Measurements from ENCODE around the gene RFC3.
A peak's percentile ranks its signal among the peaks of the same experiment; 100 is the strongest.
"Not testable (repeated sequence)": the region's sequence is repeated elsewhere in the genome, so short reads cannot be mapped to it uniquely, and the experiment has no call there.

The RFC3 gene

DNA sequence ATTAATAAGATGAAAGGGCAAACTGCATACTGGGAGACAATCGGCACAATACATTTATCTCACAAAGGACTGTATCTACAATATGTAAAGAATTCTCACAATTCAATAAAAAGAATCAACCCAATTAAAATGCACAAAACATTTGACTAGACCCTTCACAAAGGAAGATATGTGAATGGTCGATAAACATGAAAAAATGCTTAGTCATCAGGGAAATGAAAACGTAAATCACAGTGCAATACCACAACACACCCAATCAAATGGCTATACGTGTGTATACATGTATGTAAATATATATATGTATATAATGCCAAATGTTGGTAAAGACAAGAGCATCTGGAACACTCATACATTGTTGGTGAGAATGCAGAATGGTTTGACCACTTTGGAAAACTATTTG, 21.9 kb upstream of the RFC3 start:
- H3K9me3 Mint-ChIP-seq (ENCODE audit: low read depth): no peaks in the 10 kb centered on the region
- no peaks in the 10 kb centered on the region for H3K4me1 Mint-ChIP-seq (ENCODE audit: low read depth)
- no peak overlapping the region for H3K27ac Mint-ChIP-seq
- H3K4me3 Mint-ChIP-seq: no peak overlapping the region
- no peaks in the 10 kb centered on the region for H3K36me3 Mint-ChIP-seq
- peaks cover 5% of the 10 kb centered on the region for H3K27me3 Mint-ChIP-seq

GRCh38 chr13:33797622-33798021, 20.3 kb upstream of the RFC3 start:
- Mint-ChIP-seq H3K27me3 (peaks cover 5% of the 10 kb centered on the region), H3K27ac (no peak overlapping the region), H3K9me3 (ENCODE audit: low read depth) (no peaks in the 10 kb centered on the region), H3K36me3 (no peaks in the 10 kb centered on the region), H3K4me3 (no peak overlapping the region), H3K4me1 (ENCODE audit: low read depth) (no peaks in the 10 kb centered on the region)

GRCh38 chr13:33798023-33798422, 19.9 kb upstream of the RFC3 start:
- Mint-ChIP-seq H3K27ac (no peak overlapping the region), H3K4me1 (ENCODE audit: low read depth) (no peaks in the 10 kb centered on the region), H3K36me3 (no peaks in the 10 kb centered on the region), H3K9me3 (ENCODE audit: low read depth) (no peaks in the 10 kb centered on the region), H3K4me3 (no peak overlapping the region), H3K27me3 (peaks cover 5% of the 10 kb centered on the region)

DNA sequence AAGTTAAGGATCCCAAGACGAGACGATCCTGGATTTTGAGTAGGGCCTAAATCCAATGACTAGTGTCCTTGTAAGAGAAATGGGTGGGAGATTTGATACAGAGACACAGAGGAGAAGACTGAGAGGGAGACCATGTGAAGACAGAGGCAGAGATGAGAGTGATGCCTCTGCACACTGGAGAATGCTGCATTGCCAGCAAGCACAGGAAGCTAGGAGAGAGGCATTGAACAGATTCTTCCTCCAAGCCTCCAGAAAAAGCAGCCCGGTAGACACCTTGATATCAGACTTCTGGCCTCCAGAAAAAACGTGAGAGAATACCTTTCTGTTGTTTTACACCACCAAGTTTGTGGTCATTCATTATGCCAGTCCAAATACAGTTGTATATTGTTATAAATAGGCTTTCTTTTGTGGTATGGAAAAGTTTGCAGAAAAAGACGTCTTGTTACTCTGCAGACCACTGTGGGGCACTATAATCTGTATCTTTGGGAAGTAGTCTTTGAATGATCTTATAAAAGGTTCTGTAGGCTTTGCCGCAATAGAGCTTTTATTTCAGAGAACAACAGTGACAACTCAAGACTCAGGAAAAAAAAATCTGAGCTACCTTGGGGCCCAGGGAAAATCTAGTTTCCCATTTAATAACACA, 17.9 kb upstream of the RFC3 start:
- no peaks in the 10 kb centered on the region for H3K36me3 Mint-ChIP-seq
- H3K4me1 Mint-ChIP-seq (ENCODE audit: low read depth): no peaks in the 10 kb centered on the region
- H3K4me3 Mint-ChIP-seq: no peak overlapping the region
- no peak overlapping the region for H3K27ac Mint-ChIP-seq
- H3K27me3 Mint-ChIP-seq: peaks cover 8% of the 10 kb centered on the region
- H3K9me3 Mint-ChIP-seq (ENCODE audit: low read depth): no peaks in the 10 kb centered on the region

DNA sequence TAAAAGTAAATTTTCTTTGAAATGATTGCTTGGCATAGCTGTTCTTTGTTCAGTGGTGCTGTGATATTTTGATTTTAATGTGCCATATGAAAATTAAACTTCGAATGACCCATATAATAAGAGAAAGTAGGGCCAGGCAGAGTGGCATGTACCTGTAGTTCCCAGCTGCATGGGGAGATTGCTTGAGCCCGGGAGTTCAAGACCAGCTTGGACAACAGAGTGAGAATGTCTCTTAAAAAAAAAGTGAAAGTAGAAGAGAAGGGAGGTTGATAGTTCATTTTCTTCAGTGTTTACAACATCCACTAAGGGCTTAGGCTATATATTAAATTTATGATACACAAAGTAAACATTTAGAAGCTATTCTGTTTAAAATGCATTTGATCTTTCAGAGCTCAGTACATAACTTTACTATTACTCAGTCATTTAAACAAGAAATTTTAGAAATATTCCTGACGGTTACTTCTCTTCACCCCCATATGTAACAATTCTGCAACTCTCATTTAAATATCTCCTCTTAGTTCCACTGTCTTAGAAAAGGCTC, 17.2 kb upstream of the RFC3 start:
- no peaks in the 10 kb centered on the region for H3K4me1 Mint-ChIP-seq (ENCODE audit: low read depth)
- H3K27me3 Mint-ChIP-seq: peaks cover 8% of the 10 kb centered on the region
- no peaks in the 10 kb centered on the region for H3K9me3 Mint-ChIP-seq (ENCODE audit: low read depth)
- no peaks in the 10 kb centered on the region for H3K36me3 Mint-ChIP-seq
- no peak overlapping the region for H3K4me3 Mint-ChIP-seq
- no peak overlapping the region for H3K27ac Mint-ChIP-seq

DNA sequence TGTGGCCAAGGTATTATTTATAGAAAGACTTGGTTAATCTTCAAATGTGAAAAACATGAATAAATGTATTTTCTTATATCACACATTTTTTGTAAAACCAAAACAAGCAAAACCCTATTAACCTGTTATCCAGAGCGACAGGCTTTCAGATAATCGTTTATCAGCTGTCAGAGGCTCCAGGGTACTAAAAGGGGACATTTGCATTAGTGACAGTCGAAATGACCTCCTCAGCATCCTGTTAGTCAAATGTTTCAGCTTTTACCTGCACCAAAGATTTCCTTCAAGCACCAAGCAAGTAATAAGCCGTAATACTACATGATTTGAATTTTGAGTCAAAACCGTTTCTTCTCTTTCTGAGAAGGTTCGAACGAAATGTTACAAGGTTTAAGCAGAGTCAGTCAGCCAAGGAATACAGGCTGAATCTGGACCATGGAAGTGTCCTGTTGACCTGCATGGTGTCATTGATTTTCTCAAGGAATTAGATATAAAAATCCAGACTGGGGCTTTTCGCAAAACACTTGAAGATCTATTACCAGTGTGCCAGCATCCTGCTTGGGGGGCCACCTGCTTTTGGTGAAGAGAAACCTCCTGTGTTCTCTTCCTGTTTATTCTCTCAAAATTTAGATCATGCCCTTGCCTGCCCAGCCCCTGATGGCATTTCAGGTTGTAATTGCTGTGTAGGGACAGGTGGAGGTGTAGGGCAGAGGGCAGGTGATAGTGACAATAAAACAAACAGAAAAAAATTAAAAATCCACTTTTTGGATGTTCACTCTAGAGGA, 11.3 kb upstream of the RFC3 start:
- peaks cover 7% of the 10 kb centered on the region for H3K27me3 Mint-ChIP-seq
- no peaks in the 10 kb centered on the region for H3K36me3 Mint-ChIP-seq
- H3K9me3 Mint-ChIP-seq (ENCODE audit: low read depth): no peaks in the 10 kb centered on the region
- no peak overlapping the region for H3K27ac Mint-ChIP-seq
- no peak overlapping the region for H3K4me3 Mint-ChIP-seq
- no peaks in the 10 kb centered on the region for H3K4me1 Mint-ChIP-seq (ENCODE audit: low read depth)

- H3K36me3 Mint-ChIP-seq; H3K27me3 Mint-ChIP-seq; H3K4me3 Mint-ChIP-seq; H3K27ac Mint-ChIP-seq; H3K9me3 Mint-ChIP-seq (ENCODE audit: low read depth); H3K4me1 Mint-ChIP-seq (ENCODE audit: low read depth): not testable (repeated sequence)
Observed at GRCh38 chr13:33812829-33813228, 5.1 kb upstream of the RFC3 start.

DNA sequence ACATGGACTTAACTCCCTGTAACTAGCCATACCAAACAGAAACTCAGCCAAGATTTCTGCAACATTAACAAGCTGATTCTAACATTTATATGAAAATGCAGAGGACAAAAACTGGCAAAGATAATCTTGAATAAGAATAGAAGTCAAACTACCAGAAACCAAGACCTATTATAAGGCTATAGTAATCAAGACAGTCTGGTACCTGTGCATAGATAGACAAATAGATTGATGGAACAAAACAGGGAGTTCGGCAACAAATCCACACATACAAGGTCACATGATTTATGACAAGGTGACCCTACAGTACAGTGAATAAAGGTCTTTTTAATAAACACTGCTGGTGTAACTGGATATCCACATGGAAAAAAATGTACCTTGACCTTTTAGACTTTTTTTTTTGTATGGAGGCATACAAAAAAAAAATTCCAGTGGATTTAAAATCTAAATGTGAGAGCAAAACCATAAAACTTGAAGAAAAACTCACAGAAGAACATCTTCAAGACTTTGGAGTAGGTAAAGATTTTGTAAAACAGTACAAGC, 2.9 kb upstream of the RFC3 start:
- H3K27ac Mint-ChIP-seq: no peak overlapping the region
- H3K27me3 Mint-ChIP-seq: no peaks in the 10 kb centered on the region
- no peaks in the 10 kb centered on the region for H3K9me3 Mint-ChIP-seq (ENCODE audit: low read depth)
- peaks cover 3% of the 10 kb centered on the region for H3K36me3 Mint-ChIP-seq
- H3K4me1 Mint-ChIP-seq (ENCODE audit: low read depth): peaks cover 18% of the 10 kb centered on the region
- H3K4me3 Mint-ChIP-seq: no peak overlapping the region

GRCh38 chr13:33816912-33817311, 1.0 kb upstream of the RFC3 start:
- H3K4me3 Mint-ChIP-seq: peak overlapping the region; percentile 51
- no peaks in the 10 kb centered on the region for H3K27me3 Mint-ChIP-seq
- peaks cover 18% of the 10 kb centered on the region for H3K4me1 Mint-ChIP-seq (ENCODE audit: low read depth)
- H3K9me3 Mint-ChIP-seq (ENCODE audit: low read depth): no peaks in the 10 kb centered on the region
- H3K36me3 Mint-ChIP-seq: peaks cover 3% of the 10 kb centered on the region
- no peak overlapping the region for H3K27ac Mint-ChIP-seq

- Mint-ChIP-seq H3K4me3 (peak overlapping the region; percentile 99), H3K36me3 (peaks cover 3% of the 10 kb centered on the region), H3K9me3 (ENCODE audit: low read depth) (no peaks in the 10 kb centered on the region), H3K27ac (peak overlapping the region; percentile 97), H3K27me3 (no peaks in the 10 kb centered on the region), H3K4me1 (ENCODE audit: low read depth) (peaks cover 18% of the 10 kb centered on the region)
Observed at GRCh38 chr13:33817513-33817900, 442 bp upstream of the RFC3 start.

DNA sequence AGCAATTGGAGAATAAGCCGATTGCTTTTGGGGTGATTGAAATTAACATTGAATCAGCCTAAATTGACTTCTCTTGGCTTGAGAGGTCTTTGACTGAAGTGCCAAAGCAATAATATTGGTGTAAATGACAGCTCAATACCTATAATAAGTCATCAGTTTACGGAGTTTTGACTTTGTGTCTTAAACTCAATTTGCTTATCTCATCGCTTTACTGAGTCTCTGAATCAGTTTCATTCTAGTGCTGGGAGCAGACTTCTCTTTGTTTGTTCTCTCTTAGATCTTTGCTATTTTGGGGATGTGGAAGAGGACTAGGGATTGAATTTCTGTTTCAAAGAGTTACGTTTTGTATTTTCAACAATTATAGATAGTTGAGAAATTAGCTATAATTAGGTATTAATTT, 7.1 kb downstream of the RFC3 start:
- Mint-ChIP-seq H3K27me3 (no peaks in the 10 kb centered on the region), H3K27ac (no peak overlapping the region), H3K4me1 (ENCODE audit: low read depth) (no peaks in the 10 kb centered on the region), H3K36me3 (peaks cover 10% of the 10 kb centered on the region), H3K9me3 (ENCODE audit: low read depth) (no peaks in the 10 kb centered on the region), H3K4me3 (no peak overlapping the region)

DNA sequence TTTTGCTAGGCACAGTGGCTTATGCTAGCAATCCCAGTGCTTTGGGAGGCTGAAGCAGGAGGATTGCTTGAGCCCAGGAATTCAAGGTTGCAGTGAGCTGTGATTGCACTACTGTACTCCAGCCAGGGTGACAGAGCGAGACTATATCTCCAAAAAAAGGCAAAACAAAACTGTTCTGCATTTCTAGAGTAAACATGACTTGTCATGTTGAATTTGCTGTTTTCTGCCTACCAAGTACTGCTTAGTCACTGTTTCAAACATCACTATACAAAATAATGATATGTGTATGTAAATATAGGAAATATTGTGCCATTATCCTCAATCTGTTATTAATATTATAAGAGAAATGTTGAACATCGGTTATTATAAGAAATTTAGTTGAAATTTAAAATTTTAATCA, 9.2 kb downstream of the RFC3 start:
- no peak overlapping the region for H3K4me3 Mint-ChIP-seq
- no peaks in the 10 kb centered on the region for H3K9me3 Mint-ChIP-seq (ENCODE audit: low read depth)
- H3K4me1 Mint-ChIP-seq (ENCODE audit: low read depth): no peaks in the 10 kb centered on the region
- H3K27me3 Mint-ChIP-seq: no peaks in the 10 kb centered on the region
- H3K36me3 Mint-ChIP-seq: peaks cover 11% of the 10 kb centered on the region
- H3K27ac Mint-ChIP-seq: no peak overlapping the region

- H3K36me3 Mint-ChIP-seq: peaks cover 10% of the 10 kb centered on the region
- no peak overlapping the region for H3K27ac Mint-ChIP-seq
- no peaks in the 10 kb centered on the region for H3K4me1 Mint-ChIP-seq (ENCODE audit: low read depth)
Observed at GRCh38 chr13:33828431-33829129, 10.6 kb downstream of the RFC3 start.

DNA sequence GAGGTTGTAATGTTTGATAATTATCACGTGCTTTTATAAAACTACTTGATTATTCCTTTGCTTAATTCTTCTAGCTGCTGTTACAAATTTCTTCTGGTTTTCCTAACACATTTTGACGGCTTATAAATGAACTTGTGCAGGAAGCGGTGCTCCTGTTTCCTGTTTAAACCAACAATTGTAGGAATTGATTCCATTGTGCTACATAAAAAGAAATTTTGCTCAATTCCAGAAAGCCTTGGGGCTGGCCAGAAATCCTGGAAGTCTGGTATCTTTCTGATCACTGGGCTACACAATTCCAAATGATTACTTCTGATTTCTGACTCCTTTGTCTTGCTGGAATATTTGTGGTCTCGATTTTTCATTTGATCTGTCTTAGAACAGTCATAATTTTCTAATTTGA, 14.9 kb downstream of the RFC3 start:
- Mint-ChIP-seq H3K36me3 (peaks cover 16% of the 10 kb centered on the region), H3K9me3 (ENCODE audit: low read depth) (no peaks in the 10 kb centered on the region), H3K4me1 (ENCODE audit: low read depth) (no peaks in the 10 kb centered on the region), H3K4me3 (no peak overlapping the region), H3K27me3 (no peaks in the 10 kb centered on the region), H3K27ac (no peak overlapping the region)

More at GRCh38 chr13:33828431-33829129, 10.6 kb downstream of the RFC3 start:
- no peaks in the 10 kb centered on the region for H3K9me3 Mint-ChIP-seq (ENCODE audit: low read depth)
- H3K4me3 Mint-ChIP-seq: no peak overlapping the region
- no peaks in the 10 kb centered on the region for H3K27me3 Mint-ChIP-seq

DNA sequence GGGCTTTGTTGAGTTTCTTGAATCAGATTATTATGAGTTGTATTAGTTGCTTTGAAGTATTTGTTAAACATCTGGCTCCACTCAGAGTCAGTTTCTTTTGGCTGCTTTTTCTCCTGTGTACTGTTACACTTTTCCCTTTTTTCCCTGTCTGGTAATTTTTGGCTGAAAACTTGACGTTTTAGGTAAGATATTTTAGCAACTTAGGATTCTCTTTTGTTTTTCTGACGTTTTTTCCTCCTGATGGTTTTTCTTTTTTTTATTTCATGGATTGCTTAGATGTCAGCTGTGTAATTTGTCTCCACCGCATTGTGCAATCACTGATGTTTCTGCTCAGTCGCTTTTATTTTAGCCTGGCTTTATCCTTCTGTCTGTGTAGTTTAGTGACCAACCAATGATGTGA, 20.7 kb downstream of the RFC3 start:
- Mint-ChIP-seq H3K4me1 (ENCODE audit: low read depth) (no peaks in the 10 kb centered on the region), H3K9me3 (ENCODE audit: low read depth) (no peaks in the 10 kb centered on the region), H3K27ac (no peak overlapping the region), H3K36me3 (peaks cover 25% of the 10 kb centered on the region), H3K27me3 (no peaks in the 10 kb centered on the region), H3K4me3 (no peak overlapping the region)

Data from activated naive CD8-positive, alpha-beta T cell (primary cell).